ENCODE results near the gene HBG2. TPM values are rescaled to one million over a fixed set of nuclear protein-coding genes. Genes with fewer than 3 reads are reported as not detected.
"Not testable (repeated sequence)": the region's sequence is repeated elsewhere in the genome, so short reads cannot be mapped to it uniquely, and the experiment has no call there.

The HBG2 gene
- total and polyA plus RNA-seq, 9 donors = 0.37 to 9.7 (median 0.63) TPM; not detected in 3

DNA sequence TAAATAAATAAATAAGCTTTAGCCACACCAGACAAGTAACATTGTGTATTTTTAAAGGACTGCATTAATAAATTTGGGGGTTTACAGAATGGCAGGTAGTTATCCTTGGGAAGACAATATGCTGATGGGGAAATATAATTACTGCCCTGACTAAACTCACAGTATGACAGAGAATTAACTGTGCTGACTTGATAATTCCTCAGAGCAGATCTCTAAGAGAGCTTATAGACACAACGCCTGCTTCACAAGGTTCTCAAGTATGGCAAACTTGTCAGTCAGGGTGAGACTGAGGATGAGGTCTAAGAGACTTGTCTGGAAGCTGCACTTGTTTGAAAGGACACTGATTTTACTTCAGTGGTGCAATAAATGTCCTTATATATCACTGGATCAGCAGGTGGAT lies 43.9 kb upstream of the HBG2 start:
- no peak for DNase-seq
- H3K4me1 ChIP-seq (ENCODE audit: insufficient read depth) = no peaks in the 10 kb centered on the region
- WGBS, 3 donors = 0 to 54% (median 3%) methylated on average over 1 of the region's 1 CpG
- TF ChIP-seq POLR2A (IDR thresholded peaks at IDR 0.05) (no peak), CTCF (IDR thresholded peaks at IDR 0.05) (no peak), EP300 (IDR thresholded peaks at IDR 0.05) (no peak)
- H3K9me3 ChIP-seq = no peaks in the 10 kb centered on the region
- no peak overlapping the region for H3K27ac ChIP-seq
- H3K4me3 ChIP-seq = no peak overlapping the region
- H3K27me3 ChIP-seq = no peaks in the 10 kb centered on the region
- no peaks in the 10 kb centered on the region for H3K36me3 ChIP-seq
- intact Hi-C loops (cut with DNase I) = no loop called here

DNA sequence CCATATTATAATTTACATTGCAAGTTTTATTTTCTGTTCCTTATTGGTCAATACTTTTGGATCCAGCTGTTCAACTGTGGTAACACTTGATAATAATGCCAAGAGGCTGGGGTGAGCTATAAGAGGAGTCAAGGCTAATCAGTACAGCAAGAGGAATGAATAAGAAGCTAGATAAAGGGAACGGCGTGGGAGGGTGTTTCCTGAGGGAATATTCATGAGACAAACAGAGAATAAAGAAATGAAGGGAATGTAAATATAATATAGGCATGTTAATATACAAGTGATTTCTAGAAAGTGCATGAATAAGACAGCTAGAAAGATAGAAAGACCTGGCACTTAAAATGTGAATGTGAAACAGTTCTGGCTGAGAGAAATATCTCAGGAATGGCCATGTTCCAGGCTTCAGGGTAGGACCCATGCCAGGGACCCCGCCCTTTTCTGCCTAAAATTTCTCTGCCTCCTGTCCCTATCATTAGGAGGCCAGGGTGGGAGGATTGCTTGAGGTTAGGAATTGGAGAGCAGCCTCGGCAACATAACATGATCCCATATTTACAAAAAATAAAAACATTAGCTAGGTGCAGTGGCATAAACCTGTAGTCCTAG lies 43.2 kb upstream of the HBG2 start:
- Histone ChIP-seq H3K4me1 (ENCODE audit: insufficient read depth) (no peaks in the 10 kb centered on the region), H3K9me3 (no peaks in the 10 kb centered on the region), H3K27me3 (no peaks in the 10 kb centered on the region), H3K27ac (no peak overlapping the region), H3K36me3 (no peaks in the 10 kb centered on the region), H3K4me3 (no peak overlapping the region)
- TF ChIP-seq EP300 (IDR thresholded peaks at IDR 0.05) = no peak
- no peak for TF ChIP-seq CTCF (IDR thresholded peaks at IDR 0.05)
- TF ChIP-seq POLR2A (IDR thresholded peaks at IDR 0.05) = no peak
- DNase-seq = no peak
- intact Hi-C loops (cut with DNase I) = no loop called here
- 15 to 28% (median 26%) methylated on average over 4 of the region's 4 CpGs for WGBS, 3 donors

DNA sequence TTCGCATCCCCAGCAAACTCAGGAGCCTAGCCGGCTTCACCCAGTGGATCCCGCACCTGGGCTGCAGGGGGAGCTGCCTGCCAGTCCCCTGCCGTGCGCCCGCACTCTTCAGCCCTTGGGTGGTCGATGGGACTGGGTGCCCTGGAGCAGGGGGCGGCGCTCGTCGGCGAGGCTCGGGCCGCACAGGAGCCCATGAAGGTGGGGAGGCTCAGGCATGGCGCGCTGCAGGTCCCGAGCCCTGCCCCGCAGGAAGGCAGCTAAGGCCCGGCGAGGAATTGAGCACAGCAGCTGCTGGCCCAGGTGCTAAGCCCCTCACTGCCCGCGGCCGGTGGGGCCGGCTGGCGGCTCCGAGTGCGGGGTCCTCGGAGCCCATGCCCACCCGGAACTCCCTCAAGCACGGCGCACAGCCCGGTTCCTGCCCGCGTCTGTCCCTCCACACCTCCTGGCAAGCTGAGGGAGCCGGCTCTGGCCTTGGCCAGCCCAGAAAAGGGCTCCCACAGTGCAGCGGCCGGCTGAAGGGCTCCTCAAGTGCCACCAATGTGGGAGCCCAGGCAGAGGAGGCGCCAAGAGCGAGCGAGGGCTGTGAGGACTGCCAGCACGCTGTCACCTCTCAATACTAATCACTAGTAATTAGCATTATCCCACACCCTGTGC lies 39.9 kb upstream of the HBG2 start:
- H3K27me3 ChIP-seq; H3K27ac ChIP-seq; DNase-seq; H3K4me1 ChIP-seq (ENCODE audit: insufficient read depth); H3K36me3 ChIP-seq; H3K9me3 ChIP-seq; intact Hi-C loops (cut with DNase I); H3K4me3 ChIP-seq: not testable (repeated sequence)
- 94 to 95% (median 95%) methylated on average over 37 to 41 of the region's 41 CpGs for WGBS, 3 donors

DNA sequence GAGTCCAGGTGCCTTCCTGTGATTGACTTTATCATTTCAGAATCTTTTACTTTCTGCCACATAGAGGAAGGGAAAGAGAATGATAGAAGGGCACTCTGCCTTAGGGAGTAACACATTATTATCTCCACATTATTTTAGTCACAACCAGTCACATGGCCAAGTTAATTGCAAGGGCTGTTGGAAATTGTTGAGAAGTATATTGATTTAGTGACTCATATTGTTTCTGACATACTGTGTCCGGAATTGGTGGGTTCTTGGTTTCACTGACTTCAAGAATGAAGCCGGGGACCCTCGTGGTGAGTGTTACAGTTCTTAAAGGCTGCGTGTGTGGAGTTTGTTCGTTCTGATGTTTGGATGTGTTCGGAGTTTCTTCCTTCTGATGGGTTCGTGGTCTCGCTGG lies 38.4 kb upstream of the HBG2 start:
- no peaks in the 10 kb centered on the region for H3K36me3 ChIP-seq
- TF ChIP-seq POLR2A (IDR thresholded peaks at IDR 0.05) = no peak
- no peak for TF ChIP-seq CTCF (IDR thresholded peaks at IDR 0.05)
- no peak for TF ChIP-seq EP300 (IDR thresholded peaks at IDR 0.05)
- no peak overlapping the region for H3K27ac ChIP-seq
- DNase-seq = no peak
- H3K9me3 ChIP-seq = no peaks in the 10 kb centered on the region
- H3K4me3 ChIP-seq = no peak overlapping the region
- no peaks in the 10 kb centered on the region for H3K27me3 ChIP-seq
- no peaks in the 10 kb centered on the region for H3K4me1 ChIP-seq (ENCODE audit: insufficient read depth)
- WGBS, 3 donors = 95 to 96% (median 96%) methylated on average over 8 of the region's 8 CpGs
- intact Hi-C loops (cut with DNase I) = no loop called here

DNA sequence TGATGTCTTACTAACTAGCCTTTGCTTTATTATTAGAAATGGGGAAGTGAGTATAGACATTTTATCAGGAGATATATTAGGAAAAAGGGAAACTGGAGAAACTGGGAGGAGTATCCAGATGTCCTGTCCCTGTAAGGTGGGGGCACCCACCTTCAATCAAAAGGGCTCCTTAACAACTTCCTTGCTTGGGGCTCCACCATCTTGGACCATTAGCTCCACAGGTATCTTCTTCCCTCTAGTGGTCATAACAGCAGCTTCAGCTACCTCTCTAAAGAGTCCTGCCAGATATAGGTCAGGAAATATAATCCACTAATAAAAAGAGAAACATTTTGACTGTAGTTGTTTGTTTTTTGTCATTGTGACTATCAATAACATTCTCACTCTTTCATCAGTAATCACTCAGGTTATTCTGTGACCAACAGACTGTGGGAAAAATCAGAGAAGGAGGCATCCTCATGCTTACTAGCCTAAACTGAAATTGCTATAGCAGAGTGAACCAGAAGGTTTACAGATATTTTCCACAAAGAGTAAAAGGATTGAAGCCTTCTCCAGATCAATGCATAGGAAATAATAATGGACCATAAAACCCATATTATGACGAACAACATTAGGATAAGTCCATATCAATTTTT lies 36.7 kb upstream of the HBG2 start:
- no peaks in the 10 kb centered on the region for H3K4me1 ChIP-seq (ENCODE audit: insufficient read depth)
- intact Hi-C loops (cut with DNase I) = no loop called here
- H3K9me3 ChIP-seq = no peaks in the 10 kb centered on the region
- TF ChIP-seq CTCF (IDR thresholded peaks at IDR 0.05) (no peak), POLR2A (IDR thresholded peaks at IDR 0.05) (no peak), EP300 (IDR thresholded peaks at IDR 0.05) (no peak)
- H3K27me3 ChIP-seq = no peaks in the 10 kb centered on the region
- no peaks in the 10 kb centered on the region for H3K36me3 ChIP-seq
- no peak overlapping the region for H3K4me3 ChIP-seq
- WGBS, 3 donors = 86 to 93% (median 87%) methylated on average over 1 of the region's 1 CpG
- no peak overlapping the region for H3K27ac ChIP-seq
- no peak for DNase-seq
